ENCODE data around the gene XPC.

The XPC gene

DNA sequence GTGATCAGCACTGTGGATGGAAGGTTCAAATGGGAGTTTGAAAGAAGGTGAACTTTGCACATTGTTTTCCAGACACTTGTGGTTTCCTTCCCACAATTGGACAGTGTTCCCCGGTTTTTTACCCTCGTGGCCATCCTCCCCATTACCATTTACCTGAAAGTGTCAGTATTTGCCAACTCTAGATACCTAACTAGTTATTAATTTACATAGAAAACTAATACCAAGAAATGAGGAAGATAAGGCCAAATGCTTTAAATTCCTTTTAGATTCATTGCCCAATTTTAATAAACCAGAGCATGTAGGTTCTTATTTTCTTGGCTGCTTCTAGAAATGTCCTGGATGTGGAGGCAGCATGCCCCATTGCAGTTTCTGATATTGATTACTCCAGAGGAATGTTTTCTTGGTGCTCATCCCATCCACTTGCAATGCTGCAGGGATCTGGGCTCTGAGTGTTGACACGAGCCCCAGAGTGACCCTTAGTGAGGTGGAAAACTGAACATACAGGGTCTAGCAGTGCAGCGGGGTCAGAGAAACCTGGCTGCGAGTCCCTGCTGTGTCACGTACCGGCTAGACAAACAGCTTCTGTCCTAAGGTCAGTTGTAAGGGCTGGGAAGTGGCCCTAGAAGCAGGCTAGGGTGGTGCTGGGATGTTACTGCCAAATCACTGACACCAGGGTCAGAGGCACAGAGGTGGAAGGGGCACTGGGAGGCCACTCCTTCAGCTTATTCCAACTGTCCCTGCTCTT lies 23.7 kb upstream of the XPC start:
- TF ChIP-seq, protein P1, sequence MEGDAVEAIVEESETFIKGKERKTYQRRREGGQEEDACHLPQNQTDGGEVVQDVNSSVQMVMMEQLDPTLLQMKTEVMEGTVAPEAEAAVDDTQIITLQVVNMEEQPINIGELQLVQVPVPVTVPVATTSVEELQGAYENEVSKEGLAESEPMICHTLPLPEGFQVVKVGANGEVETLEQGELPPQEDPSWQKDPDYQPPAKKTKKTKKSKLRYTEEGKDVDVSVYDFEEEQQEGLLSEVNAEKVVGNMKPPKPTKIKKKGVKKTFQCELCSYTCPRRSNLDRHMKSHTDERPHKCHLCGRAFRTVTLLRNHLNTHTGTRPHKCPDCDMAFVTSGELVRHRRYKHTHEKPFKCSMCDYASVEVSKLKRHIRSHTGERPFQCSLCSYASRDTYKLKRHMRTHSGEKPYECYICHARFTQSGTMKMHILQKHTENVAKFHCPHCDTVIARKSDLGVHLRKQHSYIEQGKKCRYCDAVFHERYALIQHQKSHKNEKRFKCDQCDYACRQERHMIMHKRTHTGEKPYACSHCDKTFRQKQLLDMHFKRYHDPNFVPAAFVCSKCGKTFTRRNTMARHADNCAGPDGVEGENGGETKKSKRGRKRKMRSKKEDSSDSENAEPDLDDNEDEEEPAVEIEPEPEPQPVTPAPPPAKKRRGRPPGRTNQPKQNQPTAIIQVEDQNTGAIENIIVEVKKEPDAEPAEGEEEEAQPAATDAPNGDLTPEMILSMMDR (IDR thresholded peaks at IDR 0.05; ENCODE audit: low read depth, low read length), result no peak
- in situ Hi-C loops (cut with HindIII; ENCODE audit: low sequenced_read_pairs), result no loop called here
- DNase-seq (ENCODE audit: low read depth, low spot score), result no peak

DNA sequence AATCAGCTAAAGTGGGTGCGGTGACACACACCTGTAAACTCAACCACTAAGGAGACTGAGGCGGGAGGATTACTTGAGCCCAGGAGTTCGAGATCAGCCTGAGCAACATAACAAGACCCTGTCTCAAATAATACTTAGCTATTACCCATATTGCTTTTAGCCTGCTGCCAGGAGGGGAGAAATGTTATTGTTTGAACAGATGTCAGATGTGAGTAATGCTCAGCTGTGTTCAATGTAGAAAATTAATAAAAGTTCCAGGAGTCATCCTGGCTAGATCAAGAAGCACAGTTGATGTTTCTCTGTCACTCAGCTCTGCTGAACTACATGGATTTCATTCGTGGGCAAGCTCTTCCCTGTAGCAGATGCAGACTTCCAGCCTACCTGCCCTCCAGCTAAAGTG lies 22.4 kb upstream of the XPC start:
- in situ Hi-C loops (cut with HindIII; ENCODE audit: low sequenced_read_pairs), result no loop called here
- DNase-seq (ENCODE audit: low read depth, low spot score), result no peak
- no peak overlapping the region for H3K4me3 ChIP-seq (ENCODE audit: low read depth, low read length)
- TF ChIP-seq, protein P1 (IDR thresholded peaks at IDR 0.05; ENCODE audit: low read depth, low read length), result no peak

More for the DNA sequence above, 23.7 kb upstream of the XPC start:
- H3K4me3 ChIP-seq (ENCODE audit: low read depth, low read length), result no peak overlapping the region

DNA sequence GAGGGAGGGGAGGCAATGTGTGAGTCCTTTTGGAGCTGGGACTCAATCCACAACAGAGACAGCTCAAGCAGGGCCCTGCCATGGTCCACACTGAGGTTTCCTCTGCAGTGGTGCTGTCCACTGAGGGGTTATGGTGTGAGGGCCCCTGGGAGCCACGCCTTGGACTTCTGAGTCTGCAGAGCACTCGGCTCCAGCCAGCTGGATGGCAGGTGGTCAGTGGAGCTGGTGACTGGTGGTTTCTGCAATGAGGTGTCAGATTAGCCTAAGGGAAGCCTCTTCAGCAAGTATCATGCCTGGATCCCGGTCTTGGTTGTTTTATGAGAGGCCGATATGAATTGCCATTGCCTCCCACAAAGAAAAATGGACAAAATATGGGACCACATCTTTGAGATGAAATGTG lies 21.9 kb upstream of the XPC start:
- H3K4me3 ChIP-seq (ENCODE audit: low read depth, low read length), result no peak overlapping the region
- in situ Hi-C loops (cut with HindIII; ENCODE audit: low sequenced_read_pairs), result no loop called here
- DNase-seq (ENCODE audit: low read depth, low spot score), result no peak
- TF ChIP-seq, protein P1 (IDR thresholded peaks at IDR 0.05; ENCODE audit: low read depth, low read length), result no peak

DNA sequence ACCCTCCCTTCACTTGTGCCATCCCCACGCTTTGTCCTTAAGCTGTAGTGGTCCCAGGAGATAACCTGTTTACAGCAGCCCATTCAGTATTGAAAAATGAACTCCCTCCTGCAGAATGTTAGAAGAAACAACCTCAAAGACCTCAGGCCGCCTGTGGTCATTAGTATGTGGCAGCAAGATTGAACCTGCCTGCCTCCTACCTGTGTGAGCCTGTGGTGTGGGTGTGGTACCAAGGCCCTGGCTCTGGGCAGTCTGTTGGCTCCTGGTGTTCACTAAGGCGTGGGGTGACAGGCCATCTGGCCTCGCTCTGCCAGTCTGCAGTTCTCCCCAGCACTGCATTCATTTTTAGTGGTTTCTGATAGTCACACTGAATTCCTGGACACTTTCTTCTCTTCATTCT lies 21.2 kb upstream of the XPC start:
- in situ Hi-C loops (cut with HindIII; ENCODE audit: low sequenced_read_pairs), result no loop called here
- TF ChIP-seq, protein P1 (IDR thresholded peaks at IDR 0.05; ENCODE audit: low read depth, low read length), result no peak
- H3K4me3 ChIP-seq (ENCODE audit: low read depth, low read length), result no peak overlapping the region
- no peak for DNase-seq (ENCODE audit: low read depth, low spot score)

DNA sequence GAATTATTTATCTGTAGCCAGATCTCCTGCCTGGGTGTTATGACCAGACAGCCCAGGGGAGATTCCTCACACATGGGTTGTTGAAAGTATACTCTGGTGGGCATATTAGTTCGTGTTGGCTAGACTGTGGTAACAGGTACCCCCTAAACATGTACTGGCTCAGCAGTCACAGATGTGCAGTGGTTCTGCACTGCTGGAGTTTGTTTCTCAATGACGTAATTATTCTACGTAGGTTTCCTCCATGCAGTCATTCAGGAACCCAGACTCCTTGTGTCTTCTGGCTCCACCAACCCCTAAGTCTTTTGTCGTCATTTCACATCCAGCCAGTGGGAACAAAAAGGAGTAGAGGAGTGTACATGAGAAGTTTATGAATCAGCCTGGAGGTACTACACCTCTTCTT lies 16.5 kb upstream of the XPC start:
- TF ChIP-seq, protein P1 (IDR thresholded peaks at IDR 0.05; ENCODE audit: low read depth, low read length), result no peak
- DNase-seq (ENCODE audit: low read depth, low spot score), result no peak
- no peak overlapping the region for H3K4me3 ChIP-seq (ENCODE audit: low read depth, low read length)
- in situ Hi-C loops (cut with HindIII; ENCODE audit: low sequenced_read_pairs), result no loop called here

DNA sequence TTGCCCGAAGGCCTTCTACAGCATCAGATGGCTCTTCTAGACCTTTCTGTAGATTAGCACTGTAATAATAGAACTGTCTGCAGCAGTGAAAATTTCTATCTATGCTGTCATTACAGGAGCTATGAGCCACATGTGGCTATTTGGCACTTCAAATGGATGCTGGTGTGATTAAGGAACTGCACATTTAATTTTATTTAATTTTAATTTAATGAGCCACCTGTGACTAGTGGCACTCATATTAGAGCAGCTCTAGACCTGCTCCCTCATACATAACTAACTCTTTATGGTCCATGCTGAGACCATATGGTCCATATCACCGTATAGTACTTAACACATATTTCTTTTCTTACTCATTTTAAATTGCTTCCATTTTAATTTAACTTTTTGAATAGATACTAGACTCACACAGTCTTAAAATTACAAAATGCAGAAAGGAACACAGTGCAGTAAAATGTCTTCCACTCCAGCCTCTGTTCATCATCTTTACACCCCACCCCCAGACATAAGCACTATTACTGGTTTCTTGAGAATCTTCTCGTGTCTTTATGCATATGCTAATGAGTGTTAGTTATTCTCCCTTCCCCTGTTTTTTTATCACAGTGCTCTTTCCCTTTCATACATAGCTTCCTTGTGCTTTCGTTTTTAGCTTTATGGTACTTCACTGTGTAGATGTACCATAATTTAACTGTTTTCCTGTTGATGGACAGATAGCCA lies 9.8 kb upstream of the XPC start:
- TF ChIP-seq, protein P1 (IDR thresholded peaks at IDR 0.05; ENCODE audit: low read depth, low read length), result no peak
- no peak overlapping the region for H3K4me3 ChIP-seq (ENCODE audit: low read depth, low read length)
- no peak for DNase-seq (ENCODE audit: low read depth, low spot score)
- in situ Hi-C loops (cut with HindIII; ENCODE audit: low sequenced_read_pairs), result no loop called here
